ENCODE results near the gene TSC22D2. TPM values are rescaled to one million over a fixed set of nuclear protein-coding genes. Genes with fewer than 3 reads are reported as not detected.

Gene TSC22D2
- total RNA-seq, 1 experiment from 2014 or later, result 43.1 TPM

DNA sequence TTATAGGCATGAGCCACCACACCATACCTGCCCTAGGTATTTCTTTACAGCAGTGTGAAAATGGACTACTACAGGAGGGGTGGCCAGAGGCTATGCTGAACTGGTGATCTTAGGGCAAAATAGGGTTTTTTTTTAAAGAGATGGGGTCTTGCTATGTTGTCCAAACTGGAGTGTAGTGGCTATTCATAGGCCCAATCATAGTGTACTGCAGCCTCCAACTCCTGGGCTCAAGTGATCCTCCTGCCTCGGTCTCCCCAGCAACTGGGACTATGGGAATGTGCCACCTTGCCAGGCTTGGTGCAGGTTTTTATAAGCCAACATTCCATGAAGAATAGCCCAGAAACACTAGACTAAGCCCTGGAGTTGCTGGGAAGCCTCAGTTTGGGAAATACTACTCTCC is 28.6 kb upstream of the TSC22D2 start:
- no peaks in the 10 kb centered on the region for H3K27me3 ChIP-seq (ENCODE audit: control insufficient read depth, insufficient read depth, low read length)
- no peak overlapping the region for H3K27ac ChIP-seq (ENCODE audit: low read length)
- no peak for ATAC-seq
- H3K4me3 ChIP-seq (ENCODE audit: low read depth in 2 of 2, low read length in 2 of 2), result no peak overlapping the region
- no TSS peak for BruUV-seq (replicated peaks)
- ChIA-PET CTCF (no interaction called here), POLR2A (no interaction called here)
- no peaks in the 10 kb centered on the region for H3K9me3 ChIP-seq (ENCODE audit: control insufficient read depth, insufficient read depth, low read depth, low read length)
- no peaks in the 10 kb centered on the region for H3K36me3 ChIP-seq (ENCODE audit: control insufficient read depth, insufficient read depth, low read length)
- DNase-seq (ENCODE audit: low read depth, low spot score), result no peak
- peaks cover 28% of the 10 kb centered on the region for H3K4me1 ChIP-seq (ENCODE audit: control insufficient read depth, insufficient read depth, low read length)
- no peak for TF ChIP-seq CTCF (IDR thresholded peaks at IDR 0.05)
- TF ChIP-seq SIN3A (IDR thresholded peaks at IDR 0.05; ENCODE audit: borderline replicate concordance, insufficient read depth, low read depth, low read length), result no peak
- TF ChIP-seq TCF7L2 (IDR thresholded peaks at IDR 0.05; ENCODE audit: low read depth, low read length), result no peak
- TF ChIP-seq REST (IDR thresholded peaks at IDR 0.05; ENCODE audit: insufficient read depth in 1 of 2, low read depth in 2 of 2, low read length in 1 of 2), result no peak
- TF ChIP-seq POLR2AphosphoS5 (IDR thresholded peaks at IDR 0.05; ENCODE audit: low read depth, low read length), result no peak
- in situ Hi-C loops (cut with HindIII; ENCODE audit: low pct_unique_long_range_greater_than_20kb, low sequenced_read_pairs) (no loop called here), intact Hi-C loops (cut with micrococcal nuclease; ENCODE audit: unreplicated experiment) (no loop called here)

GRCh38 chr3:150384296-150385212 is 23.5 kb upstream of the TSC22D2 start:
- Histone ChIP-seq H3K4me1 (ENCODE audit: control insufficient read depth, insufficient read depth, low read length) (peaks cover 13% of the 10 kb centered on the region), H3K27ac (ENCODE audit: low read length) (peak overlapping the region; percentile 46), H3K27me3 (ENCODE audit: control insufficient read depth, insufficient read depth, low read length) (no peaks in the 10 kb centered on the region), H3K4me3 (ENCODE audit: low read depth in 2 of 2, low read length in 2 of 2) (no peak overlapping the region), H3K36me3 (ENCODE audit: control insufficient read depth, insufficient read depth, low read length) (no peaks in the 10 kb centered on the region), H3K9me3 (ENCODE audit: control insufficient read depth, insufficient read depth, low read depth, low read length) (no peaks in the 10 kb centered on the region)
- no peak for TF ChIP-seq REST (IDR thresholded peaks at IDR 0.05; ENCODE audit: insufficient read depth in 1 of 2, low read depth in 2 of 2, low read length in 1 of 2)
- no peak for TF ChIP-seq POLR2AphosphoS5 (IDR thresholded peaks at IDR 0.05; ENCODE audit: low read depth, low read length)
- no peak for TF ChIP-seq TCF7L2 (IDR thresholded peaks at IDR 0.05; ENCODE audit: low read depth, low read length)
- no peak for TF ChIP-seq SIN3A (IDR thresholded peaks at IDR 0.05; ENCODE audit: borderline replicate concordance, insufficient read depth, low read depth, low read length)
- no peak for TF ChIP-seq CTCF (IDR thresholded peaks at IDR 0.05)
- intact Hi-C loops (cut with micrococcal nuclease; ENCODE audit: unreplicated experiment), result no loop called here
- no peak for DNase-seq (ENCODE audit: low read depth, low spot score)
- ATAC-seq, result peak; percentile 88
- in situ Hi-C loops (cut with HindIII; ENCODE audit: low pct_unique_long_range_greater_than_20kb, low sequenced_read_pairs), result no loop called here
- BruUV-seq (replicated peaks), result no TSS peak
- ChIA-PET CTCF (interaction anchor here (0.6 kb wide), 1 partner anchor 12 kb away, joined by 3 read pairs; no protein-coding TSS in a partner anchor), POLR2A (interaction anchor here (0.6 to 1.2 kb wide), 4 partner anchors 10 to 826 kb away, joined by 3 read pairs; partner anchors contain the start of gene TSC22D2)
